Mesenchymal stem cell (in vitro differentiated cells and primary cell): Measurements from ENCODE around the gene MAP3K13.

Experiments
- DNase-seq: peaks from one replicate; pipeline ENCODE4 v3.0.0-alpha.2; 2013
- H2AFZ ChIP-seq: one replicate; pipeline ENCODE4 v1.6.1; 2013; ENCODE audit warnings: low read depth, mild to moderate bottlenecking, control low read depth, inconsistent platforms, low read length, moderate library complexity
- H2AK5ac ChIP-seq: 2 replicates; pipeline ENCODE4 v1.6.1; 2013; ENCODE audit warnings: low read length, moderate library complexity, mild to moderate bottlenecking, inconsistent platforms; ENCODE audit not compliant: severe bottlenecking
- H2BK120ac ChIP-seq: one replicate; pipeline ENCODE4 v1.6.1; 2013; ENCODE audit warnings: low read depth, mild to moderate bottlenecking, inconsistent platforms, low read length, moderate library complexity
- H2BK12ac ChIP-seq, 2 experiments: one replicate each; pipeline ENCODE4 v1.6.1; 2013; ENCODE audit warnings: inconsistent platforms in 2 of 2, low read length in 2 of 2, mild to moderate bottlenecking in 2 of 2, moderate library complexity in 2 of 2, control low read depth in 1 of 2
- H2BK15ac ChIP-seq: one replicate; pipeline ENCODE4 v1.6.1; 2013; ENCODE audit warnings: mild to moderate bottlenecking, low read depth, inconsistent platforms; ENCODE audit not compliant: poor library complexity, severe bottlenecking
- H2BK5ac ChIP-seq: 2 replicates; pipeline ENCODE4 v1.6.1; 2013; ENCODE audit warnings: low read depth, mild to moderate bottlenecking, low read length, control low read depth, inconsistent platforms; ENCODE audit not compliant: poor library complexity, severe bottlenecking
- H3K14ac ChIP-seq, 2 experiments: one replicate each; pipeline ENCODE4 v1.6.1; 2013; ENCODE audit warnings: inconsistent platforms in 2 of 2, low read length in 2 of 2, control low read depth in 1 of 2, mild to moderate bottlenecking in 1 of 2, moderate library complexity in 1 of 2
- H3K18ac ChIP-seq, 2 experiments: one replicate each; pipeline ENCODE4 v1.6.1; 2013; ENCODE audit warnings: inconsistent platforms in 2 of 2, low read length in 2 of 2, control low read depth in 1 of 2, low read depth in 1 of 2, mild to moderate bottlenecking in 1 of 2
- H3K23ac ChIP-seq, 2 experiments: one replicate each; pipeline ENCODE4 v1.6.1; 2013; ENCODE audit warnings: inconsistent platforms in 2 of 2, low read length in 2 of 2, mild to moderate bottlenecking in 2 of 2, moderate library complexity in 2 of 2, control low read depth in 1 of 2
- H3K27ac ChIP-seq: 2 replicates; pipeline ENCODE4 v1.5.1; 2013; ENCODE audit warnings: mild to moderate bottlenecking, moderate library complexity, low read length, control low read depth, inconsistent platforms; ENCODE audit not compliant: poor library complexity, severe bottlenecking
- H3K27me3 ChIP-seq, 2 experiments: 2 replicates each; pipeline versions ENCODE4 v1.6.1 to v1.7.0; 2013; ENCODE audit warnings: low read length in 2 of 2, mild to moderate bottlenecking in 2 of 2, moderate library complexity in 2 of 2, control low read depth in 1 of 2, inconsistent platforms in 1 of 2; ENCODE audit not compliant: control insufficient read depth in 1 of 2, insufficient read depth in 1 of 2
- H3K36me3 ChIP-seq, 2 experiments: 2 replicates each; pipeline versions ENCODE4 v1.6.1 to v1.7.0; 2013; ENCODE audit warnings: low read length in 2 of 2, control low read depth in 1 of 2, inconsistent platforms in 1 of 2, low read depth in 1 of 2, mild to moderate bottlenecking in 1 of 2; ENCODE audit not compliant: insufficient read depth in 2 of 2, control insufficient read depth in 1 of 2
- H3K4ac ChIP-seq, 2 experiments: one replicate each; pipeline ENCODE4 v1.6.1; 2013; ENCODE audit warnings: inconsistent platforms in 2 of 2, low read length in 2 of 2, mild to moderate bottlenecking in 2 of 2, moderate library complexity in 2 of 2, control low read depth in 1 of 2, low read depth in 1 of 2
- H3K4me1 ChIP-seq: 2 replicates; pipeline ENCODE4 v1.6.1; 2013; ENCODE audit warnings: low read depth, low read length, control low read depth; ENCODE audit not compliant: control insufficient read depth, insufficient read depth
- H3K4me2 ChIP-seq: 2 replicates; pipeline ENCODE4 v1.6.1; 2013; ENCODE audit warnings: low read length, mild to moderate bottlenecking, inconsistent platforms; ENCODE audit not compliant: poor library complexity, severe bottlenecking
- H3K4me3 ChIP-seq, 2 experiments: 2 replicates each; pipeline versions ENCODE4 v1.5.1 to v1.7.0; 2013; ENCODE audit warnings: low read length in 2 of 2, mild to moderate bottlenecking in 2 of 2, control low read depth in 1 of 2, low read depth in 1 of 2; ENCODE audit not compliant: insufficient read depth in 1 of 2
- H3K79me1 ChIP-seq: replicated peaks from 2 replicates; pipeline ENCODE4 v1.6.1; 2013; ENCODE audit warnings: mild to moderate bottlenecking, control low read depth, low read length, inconsistent platforms; ENCODE audit not compliant: poor library complexity, severe bottlenecking
- H3K9ac ChIP-seq: 2 replicates; pipeline ENCODE4 v1.7.0; 2013; ENCODE audit warnings: mild to moderate bottlenecking, low read length, moderate library complexity
- H3K9me3 ChIP-seq: 2 replicates; pipeline ENCODE4 v1.7.0; 2013; ENCODE audit warnings: mild to moderate bottlenecking, low read length; ENCODE audit not compliant: control insufficient read depth
- H4K8ac ChIP-seq: one replicate; pipeline ENCODE4 v1.6.1; 2013; ENCODE audit warnings: inconsistent platforms, mild to moderate bottlenecking, low read length, moderate library complexity
- H4K91ac ChIP-seq: one replicate; pipeline ENCODE4 v1.6.1; 2013; ENCODE audit warnings: mild to moderate bottlenecking, low read length, inconsistent platforms
- WGBS: methylation state at CpG from one replicate; pipeline ENCODE4 v1.1.7; 2013; ENCODE audit warnings: mixed read lengths; 5-methylcytosine and 5-hydroxymethylcytosine counted together

The MAP3K13 gene

DNA sequence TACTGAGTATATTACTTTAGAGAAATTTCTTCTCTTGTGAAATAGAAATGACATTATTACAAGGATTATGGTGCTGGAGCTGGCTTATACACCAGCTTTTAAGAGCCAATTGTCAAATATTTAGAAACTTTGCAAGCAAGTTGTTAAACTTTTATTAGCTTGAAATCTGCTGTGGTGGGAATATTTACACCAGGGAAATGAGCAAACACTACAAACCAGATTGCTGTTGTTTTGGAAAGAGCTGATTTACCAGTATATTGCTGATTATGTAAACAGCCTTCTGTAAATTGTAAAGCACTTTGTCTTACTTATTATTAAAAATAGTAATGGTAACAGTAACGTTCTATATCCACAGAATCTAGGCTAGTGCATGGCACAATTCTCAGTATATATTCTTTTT is 61.5 kb downstream of the MAP3K13 start:
- H3K23ac ChIP-seq = no peak overlapping the region

DNA sequence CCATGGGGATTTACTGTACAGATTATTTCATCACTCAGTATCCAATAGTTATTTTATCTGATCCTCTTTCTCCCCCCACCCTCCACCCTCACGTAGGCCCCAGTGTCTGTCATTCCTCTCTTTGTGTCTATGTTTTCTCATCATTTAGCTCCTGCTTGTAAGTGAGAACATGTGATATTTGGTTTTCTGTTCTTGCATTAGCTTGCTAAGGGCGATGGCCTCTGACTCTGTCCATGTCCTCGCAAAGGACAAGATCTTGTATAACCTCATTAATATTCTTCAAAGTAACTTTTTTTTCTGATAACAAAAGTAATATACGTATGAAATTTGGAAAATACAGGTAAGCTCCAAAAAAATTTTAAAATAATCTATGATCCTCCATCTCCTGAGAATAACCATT is 67.4 kb downstream of the MAP3K13 start:
- Histone ChIP-seq H3K79me1 (peaks cover 2% of the 10 kb centered on the region), H2BK12ac (no peak overlapping the region), H2BK5ac (no peak overlapping the region), H3K27me3 (no peaks in the 10 kb centered on the region), H3K14ac (no peak overlapping the region), H3K9ac (no peak overlapping the region), H3K18ac (no peak overlapping the region), H2AFZ (no peak overlapping the region), H2AK5ac (no peak overlapping the region), H2BK120ac (no peak overlapping the region), H3K27ac (no peak overlapping the region), H4K91ac (no peak overlapping the region), H2BK15ac (no peak overlapping the region), H3K4me3 (no peak overlapping the region), H3K4me1 (no peaks in the 10 kb centered on the region), H3K4ac (no peak overlapping the region), H3K23ac (no peak overlapping the region), H3K36me3 (peaks cover 4 to 8% of the 10 kb centered on the region in 2 experiments), H3K4me2 (no peak overlapping the region), H4K8ac (no peak overlapping the region), H3K9me3 (no peaks in the 10 kb centered on the region)
- DNase-seq = no peak
- 20% methylated on average over 1 of the region's 4 CpGs for WGBS

More for the DNA sequence above, 61.5 kb downstream of the MAP3K13 start:
- no peak overlapping the region for H3K14ac ChIP-seq
- no peak overlapping the region for H4K8ac ChIP-seq
- no peak overlapping the region for H3K4ac ChIP-seq
- H2AK5ac ChIP-seq = no peak overlapping the region
- H2AFZ ChIP-seq = no peak overlapping the region
- no peak overlapping the region for H3K9ac ChIP-seq
- no peak overlapping the region for H3K4me3 ChIP-seq
- peaks cover 4 to 8% of the 10 kb centered on the region in 2 experiments for H3K36me3 ChIP-seq
- no peaks in the 10 kb centered on the region for H3K9me3 ChIP-seq
- WGBS = 64% methylated on average over 1 of the region's 1 CpG
- H3K4me2 ChIP-seq = no peak overlapping the region
- no peak overlapping the region for H2BK15ac ChIP-seq
- H3K27ac ChIP-seq = no peak overlapping the region
- DNase-seq = no peak
- no peaks in the 10 kb centered on the region for H3K27me3 ChIP-seq
- no peak overlapping the region for H2BK5ac ChIP-seq
- H3K4me1 ChIP-seq = peaks cover 6% of the 10 kb centered on the region
- no peak overlapping the region for H2BK12ac ChIP-seq
- no peak overlapping the region for H2BK120ac ChIP-seq
- H4K91ac ChIP-seq = no peak overlapping the region
- no peak overlapping the region for H3K18ac ChIP-seq
- peaks cover 6% of the 10 kb centered on the region for H3K79me1 ChIP-seq

DNA sequence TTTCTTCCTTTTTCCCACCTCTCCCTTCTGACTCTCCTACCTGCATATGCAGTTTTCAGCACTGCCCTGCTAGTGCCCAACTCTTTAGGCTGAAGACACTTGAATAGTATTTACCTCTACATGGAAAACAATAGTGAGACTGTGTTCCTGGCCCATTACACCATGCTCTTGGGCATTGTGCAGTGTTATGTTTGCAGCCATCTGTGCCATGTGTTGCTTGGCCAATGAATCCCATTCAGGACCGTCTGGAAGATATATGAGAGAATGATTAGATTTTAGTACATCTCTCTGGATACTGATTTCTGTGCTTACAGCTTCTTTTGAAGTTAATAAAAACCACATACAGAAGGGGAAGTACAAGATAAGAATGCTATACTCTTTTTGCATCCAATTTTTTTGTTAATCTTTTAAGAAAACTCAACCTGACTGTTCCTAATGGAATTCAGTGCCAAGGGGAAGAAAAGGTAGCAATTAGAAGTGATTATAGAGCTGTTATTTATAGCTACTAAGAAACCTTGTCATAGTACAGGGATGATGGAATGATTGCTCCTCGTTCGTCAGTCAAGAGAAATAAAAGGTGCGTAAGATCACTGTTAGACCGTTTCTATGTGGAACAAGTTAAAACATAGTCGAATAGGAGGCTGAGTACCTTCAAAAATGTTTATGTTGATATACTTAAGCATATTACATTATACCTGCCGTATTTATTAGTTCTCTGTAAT is 77.0 kb downstream of the MAP3K13 start:
- no peak overlapping the region for H3K4ac ChIP-seq
- no peak overlapping the region for H3K9ac ChIP-seq
- no peak overlapping the region for H2BK120ac ChIP-seq
- no peak for DNase-seq
- H3K18ac ChIP-seq = no peak overlapping the region
- H3K4me2 ChIP-seq = no peak overlapping the region
- H3K36me3 ChIP-seq = no peaks in the 10 kb centered on the region
- no peaks in the 10 kb centered on the region for H3K27me3 ChIP-seq
- no peak overlapping the region for H2BK15ac ChIP-seq
- H2AK5ac ChIP-seq = no peak overlapping the region
- H3K4me1 ChIP-seq = no peaks in the 10 kb centered on the region
- no peaks in the 10 kb centered on the region for H3K9me3 ChIP-seq
- H4K8ac ChIP-seq = no peak overlapping the region
- no peak overlapping the region for H3K27ac ChIP-seq
- H2BK12ac ChIP-seq = no peak overlapping the region
- WGBS = 97% methylated on average over 4 of the region's 7 CpGs
- no peak overlapping the region for H2AFZ ChIP-seq
- no peak overlapping the region for H4K91ac ChIP-seq
- no peaks in the 10 kb centered on the region for H3K79me1 ChIP-seq
- no peak overlapping the region for H2BK5ac ChIP-seq
- no peak overlapping the region for H3K14ac ChIP-seq
- no peak overlapping the region for H3K23ac ChIP-seq
- H3K4me3 ChIP-seq = no peak overlapping the region

DNA sequence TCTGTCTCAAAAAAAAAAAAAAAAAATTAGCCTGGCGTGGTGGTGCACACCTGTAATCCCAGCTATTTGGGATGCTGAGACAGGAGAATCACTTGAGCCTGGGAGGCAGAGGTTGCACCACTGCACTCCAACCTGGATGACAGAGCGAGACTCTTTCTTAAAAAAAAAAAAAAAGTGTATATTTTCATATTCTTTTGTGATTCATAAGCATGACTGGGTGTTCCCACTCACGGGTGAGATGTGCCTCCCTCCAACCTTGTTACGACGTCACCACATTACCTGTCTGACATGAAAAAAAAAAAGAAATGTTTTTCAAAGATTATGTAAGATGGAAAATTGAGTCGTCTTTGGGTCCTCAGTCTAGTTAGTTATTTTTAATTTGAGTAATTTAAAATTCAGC is 79.1 kb downstream of the MAP3K13 start:
- no peak overlapping the region for H2AK5ac ChIP-seq
- no peaks in the 10 kb centered on the region for H3K4me1 ChIP-seq
- no peaks in the 10 kb centered on the region for H3K9me3 ChIP-seq
- no peaks in the 10 kb centered on the region for H3K36me3 ChIP-seq
- DNase-seq = no peak
- H3K14ac ChIP-seq = no peak overlapping the region
- H3K18ac ChIP-seq = no peak overlapping the region
- no peak overlapping the region for H4K91ac ChIP-seq
- WGBS = 94% methylated on average over 5 of the region's 6 CpGs
- no peak overlapping the region for H3K4me2 ChIP-seq
- H3K9ac ChIP-seq = no peak overlapping the region
- no peak overlapping the region for H2BK120ac ChIP-seq
- H3K23ac ChIP-seq = no peak overlapping the region
- no peak overlapping the region for H2AFZ ChIP-seq
- H2BK15ac ChIP-seq = no peak overlapping the region
- H4K8ac ChIP-seq = no peak overlapping the region
- no peak overlapping the region for H2BK12ac ChIP-seq
- H3K4me3 ChIP-seq = no peak overlapping the region
- H3K27ac ChIP-seq = no peak overlapping the region
- H3K4ac ChIP-seq = no peak overlapping the region
- no peaks in the 10 kb centered on the region for H3K27me3 ChIP-seq
- H3K79me1 ChIP-seq = no peaks in the 10 kb centered on the region
- no peak overlapping the region for H2BK5ac ChIP-seq
